Measurements from ENCODE around the gene TPK1. TPM values are rescaled to one million over a fixed set of nuclear protein-coding genes. Genes with fewer than 3 reads are reported as not detected.
A peak's percentile ranks its signal among the peaks of the same experiment; 100 is the strongest.

TPK1 gene
- total RNA-seq (10 to 100 TPM; 11.3 to 15.5 TPM), polyA plus RNA-seq (ENCODE audit: insufficient read length in 2 of 2) (1 to 10 TPM; 3.5 to 4.4 TPM)
- long read RNA-seq, donor 1, partial matches to known transcripts = 0 of 1 reads
- long read RNA-seq, donor 1, other reads (novel, unspliced or antisense) = 0 of 1 reads
- long read RNA-seq, donor 2, partial matches to known transcripts = 0 of 1 reads
- long read RNA-seq, donor 2, other reads (novel, unspliced or antisense) = 0 of 1 reads
- long read RNA-seq, donor 3 = 0 reads
- long read RNA-seq, donor 4 = 0 reads

GRCh38 chr7:144835652-144836544 is at the start of gene TPK1:
Gene TPK1 (minus strand): TSS chr7:144836053. CDS start chr7:144835602, 451 bp downstream.
- WGBS (ENCODE audit: insufficient coverage) = 8% methylated on average over 80 of the region's 81 CpGs

GRCh38 chr7:144885478-144885877 is 49.6 kb upstream of the TPK1 start:
- H3K4me3 ChIP-seq (ENCODE audit: low read depth, low read length) = no peak overlapping the region
- H3K27ac ChIP-seq (ENCODE audit: low read depth, low read length) = no peak overlapping the region
- H3K4me1 ChIP-seq (ENCODE audit: control insufficient read depth, insufficient read depth, low read length) = no peaks in the 10 kb centered on the region
- no peaks in the 10 kb centered on the region for H3K9me3 ChIP-seq (ENCODE audit: control insufficient read depth, insufficient read depth, low read length)
- 83% methylated on average over 4 of the region's 6 CpGs for WGBS (ENCODE audit: insufficient coverage)
- H3K36me3 ChIP-seq (ENCODE audit: control insufficient read depth, insufficient read depth, low read length) = no peaks in the 10 kb centered on the region
- no peak for DNase-seq (ENCODE audit: low read depth in 4 of 6, low spot score in 6 of 6)
- no peaks in the 10 kb centered on the region for H3K27me3 ChIP-seq (ENCODE audit: control insufficient read depth, insufficient read depth, low read length)

More at GRCh38 chr7:144835652-144836544, at the start of gene TPK1:
- peak; percentile 78 to 97 (median 84) for DNase-seq (ENCODE audit: low read depth in 4 of 6, low spot score in 6 of 6)
- Histone ChIP-seq H3K4me1 (ENCODE audit: control insufficient read depth, insufficient read depth, low read length) (peaks cover 4% of the 10 kb centered on the region), H3K9me3 (ENCODE audit: control insufficient read depth, insufficient read depth, low read length) (no peaks in the 10 kb centered on the region), H3K27ac (ENCODE audit: low read depth, low read length) (peak within 1 kb of the TSS; percentile 94), H3K36me3 (ENCODE audit: control insufficient read depth, insufficient read depth, low read length) (no peaks in the 10 kb centered on the region), H3K27me3 (ENCODE audit: control insufficient read depth, insufficient read depth, low read length) (no peaks in the 10 kb centered on the region), H3K4me3 (ENCODE audit: low read depth, low read length) (peak within 1 kb of the TSS; percentile 88)

- H3K36me3 ChIP-seq (ENCODE audit: control insufficient read depth, insufficient read depth, low read length) = no peaks in the 10 kb centered on the region
- H3K27me3 ChIP-seq (ENCODE audit: control insufficient read depth, insufficient read depth, low read length) = no peaks in the 10 kb centered on the region
- H3K27ac ChIP-seq (ENCODE audit: low read depth, low read length) = no peak overlapping the region
- no peak for DNase-seq (ENCODE audit: low read depth in 4 of 6, low spot score in 6 of 6)
- no peaks in the 10 kb centered on the region for H3K4me1 ChIP-seq (ENCODE audit: control insufficient read depth, insufficient read depth, low read length)
- no CpG with 5 or more reads among the region's 2 CpGs for WGBS (ENCODE audit: insufficient coverage)
- no peaks in the 10 kb centered on the region for H3K9me3 ChIP-seq (ENCODE audit: control insufficient read depth, insufficient read depth, low read length)
- H3K4me3 ChIP-seq (ENCODE audit: low read depth, low read length) = no peak overlapping the region
Measured at GRCh38 chr7:144884896-144885295, 49.0 kb upstream of the TPK1 start.

GRCh38 chr7:144873316-144873845 is 37.5 kb upstream of the TPK1 start:
- Histone ChIP-seq H3K4me3 (ENCODE audit: low read depth, low read length) (no peak overlapping the region), H3K9me3 (ENCODE audit: control insufficient read depth, insufficient read depth, low read length) (no peaks in the 10 kb centered on the region), H3K36me3 (ENCODE audit: control insufficient read depth, insufficient read depth, low read length) (no peaks in the 10 kb centered on the region), H3K27ac (ENCODE audit: low read depth, low read length) (no peak overlapping the region), H3K27me3 (ENCODE audit: control insufficient read depth, insufficient read depth, low read length) (no peaks in the 10 kb centered on the region), H3K4me1 (ENCODE audit: control insufficient read depth, insufficient read depth, low read length) (no peaks in the 10 kb centered on the region)
- 98% methylated on average over 5 of the region's 13 CpGs for WGBS (ENCODE audit: insufficient coverage)
- no peak for DNase-seq (ENCODE audit: low read depth in 4 of 6, low spot score in 6 of 6)

- no peaks in the 10 kb centered on the region for H3K4me1 ChIP-seq (ENCODE audit: control insufficient read depth, insufficient read depth, low read length)
- 79% methylated on average over 4 of the region's 8 CpGs for WGBS (ENCODE audit: insufficient coverage)
Measured at GRCh38 chr7:144869082-144869481, 33.2 kb upstream of the TPK1 start.

GRCh38 chr7:144866189-144866588 is 30.3 kb upstream of the TPK1 start:
- no CpG with 5 or more reads among the region's 3 CpGs for WGBS (ENCODE audit: insufficient coverage)
- Histone ChIP-seq H3K27me3 (ENCODE audit: control insufficient read depth, insufficient read depth, low read length) (no peaks in the 10 kb centered on the region), H3K9me3 (ENCODE audit: control insufficient read depth, insufficient read depth, low read length) (no peaks in the 10 kb centered on the region), H3K4me1 (ENCODE audit: control insufficient read depth, insufficient read depth, low read length) (no peaks in the 10 kb centered on the region), H3K4me3 (ENCODE audit: low read depth, low read length) (no peak overlapping the region), H3K36me3 (ENCODE audit: control insufficient read depth, insufficient read depth, low read length) (no peaks in the 10 kb centered on the region), H3K27ac (ENCODE audit: low read depth, low read length) (no peak overlapping the region)
- no peak for DNase-seq (ENCODE audit: low read depth in 4 of 6, low spot score in 6 of 6)

More at GRCh38 chr7:144869082-144869481, 33.2 kb upstream of the TPK1 start:
- Histone ChIP-seq H3K27me3 (ENCODE audit: control insufficient read depth, insufficient read depth, low read length) (no peaks in the 10 kb centered on the region), H3K9me3 (ENCODE audit: control insufficient read depth, insufficient read depth, low read length) (no peaks in the 10 kb centered on the region), H3K27ac (ENCODE audit: low read depth, low read length) (no peak overlapping the region), H3K4me3 (ENCODE audit: low read depth, low read length) (no peak overlapping the region), H3K36me3 (ENCODE audit: control insufficient read depth, insufficient read depth, low read length) (no peaks in the 10 kb centered on the region)
- DNase-seq (ENCODE audit: low read depth in 4 of 6, low spot score in 6 of 6) = peak in 2 of 6 donors; percentile 21 to 68

GRCh38 chr7:144863320-144863647 is 27.4 kb upstream of the TPK1 start:
- Histone ChIP-seq H3K27me3 (ENCODE audit: control insufficient read depth, insufficient read depth, low read length) (no peaks in the 10 kb centered on the region), H3K36me3 (ENCODE audit: control insufficient read depth, insufficient read depth, low read length) (no peaks in the 10 kb centered on the region), H3K27ac (ENCODE audit: low read depth, low read length) (no peak overlapping the region), H3K9me3 (ENCODE audit: control insufficient read depth, insufficient read depth, low read length) (no peaks in the 10 kb centered on the region), H3K4me1 (ENCODE audit: control insufficient read depth, insufficient read depth, low read length) (no peaks in the 10 kb centered on the region), H3K4me3 (ENCODE audit: low read depth, low read length) (no peak overlapping the region)
- 100% methylated on average over 3 of the region's 5 CpGs for WGBS (ENCODE audit: insufficient coverage)
- DNase-seq (ENCODE audit: low read depth in 4 of 6, low spot score in 6 of 6) = no peak

- Histone ChIP-seq H3K4me3 (ENCODE audit: low read depth, low read length) (no peak overlapping the region), H3K4me1 (ENCODE audit: control insufficient read depth, insufficient read depth, low read length) (no peaks in the 10 kb centered on the region), H3K27ac (ENCODE audit: low read depth, low read length) (no peak overlapping the region), H3K9me3 (ENCODE audit: control insufficient read depth, insufficient read depth, low read length) (no peaks in the 10 kb centered on the region), H3K36me3 (ENCODE audit: control insufficient read depth, insufficient read depth, low read length) (no peaks in the 10 kb centered on the region), H3K27me3 (ENCODE audit: control insufficient read depth, insufficient read depth, low read length) (no peaks in the 10 kb centered on the region)
- DNase-seq (ENCODE audit: low read depth in 4 of 6, low spot score in 6 of 6) = no peak
- 100% methylated on average over 1 of the region's 2 CpGs for WGBS (ENCODE audit: insufficient coverage)
Measured at GRCh38 chr7:144862612-144863319, 26.9 kb upstream of the TPK1 start.

GRCh38 chr7:144859739-144860138 is 23.9 kb upstream of the TPK1 start:
- no CpG with 5 or more reads among the region's 3 CpGs for WGBS (ENCODE audit: insufficient coverage)
- Histone ChIP-seq H3K36me3 (ENCODE audit: control insufficient read depth, insufficient read depth, low read length) (no peaks in the 10 kb centered on the region), H3K27me3 (ENCODE audit: control insufficient read depth, insufficient read depth, low read length) (no peaks in the 10 kb centered on the region), H3K4me1 (ENCODE audit: control insufficient read depth, insufficient read depth, low read length) (no peaks in the 10 kb centered on the region), H3K4me3 (ENCODE audit: low read depth, low read length) (no peak overlapping the region), H3K27ac (ENCODE audit: low read depth, low read length) (no peak overlapping the region), H3K9me3 (ENCODE audit: control insufficient read depth, insufficient read depth, low read length) (no peaks in the 10 kb centered on the region)
- DNase-seq (ENCODE audit: low read depth in 4 of 6, low spot score in 6 of 6) = peak in 1 of 6 donors; percentile 17

Measured in spinal cord (tissue), 10 donors.